C4-2B (cell line): ENCODE results near the gene TSPAN11.

Source experiments
- CTCF ChIP-seq: fragments of 450-650 bp; conservative IDR thresholded peaks from 2 replicates; pipeline ENCODE4 v1.5.1; 2017; ENCODE audit warnings: mild to moderate bottlenecking
- ZFX ChIP-seq: fragments of 450-650 bp; IDR thresholded peaks from 2 replicates; pipeline ENCODE4 v1.6.1; 2017

- TF ChIP-seq CTCF: no peak
- TF ChIP-seq ZFX: no peak
These were observed 39.3 kb upstream of the TSPAN11 start for GRCh38 chr12:30887226-30887625.
